DMS53 (cell line): ENCODE results near the gene GPS1.
A peak's percentile ranks its signal among the peaks of the same experiment; 100 is the strongest.

Experiments
- DNase-seq: peaks from one replicate; lab custom pipeline; 2025; lab: John Stamatoyannopoulos, UW

Gene GPS1

DNA sequence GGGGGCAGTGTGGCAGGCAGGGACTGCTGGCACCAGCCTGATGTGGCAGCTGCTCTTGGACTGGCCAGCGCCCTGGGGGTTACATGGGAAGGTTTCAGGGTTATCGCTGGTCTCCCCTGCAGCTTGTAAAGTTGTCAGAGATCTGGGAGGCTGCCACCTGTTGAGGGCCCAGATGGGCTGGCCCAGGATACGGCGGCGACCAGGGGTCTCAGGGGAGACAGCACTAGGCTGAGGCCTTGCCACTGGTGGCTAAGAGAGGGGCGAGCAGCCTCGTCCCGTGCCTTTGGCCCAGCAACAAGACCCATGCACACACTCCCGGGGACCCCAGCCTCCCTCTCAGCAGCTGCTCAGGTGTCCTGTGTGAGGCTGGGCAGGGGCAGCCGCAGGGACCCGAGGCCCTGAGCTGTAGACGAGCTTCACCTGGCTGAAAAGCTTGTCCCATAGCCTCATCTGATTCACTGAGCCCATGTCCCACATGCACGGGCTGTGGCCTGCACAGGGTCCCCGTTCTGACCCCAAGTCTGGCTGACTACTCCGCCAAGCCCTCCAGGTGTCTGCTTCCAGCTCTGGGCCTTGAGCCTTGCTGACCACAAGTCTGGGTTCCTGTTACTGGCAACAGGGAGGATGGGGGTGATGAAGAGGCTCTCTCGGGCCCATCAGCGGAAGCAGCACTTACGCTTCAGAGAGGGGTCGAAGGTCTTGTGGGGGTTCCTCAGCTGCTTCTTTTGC is 7.7 kb downstream of the GPS1 start:
- no peak for DNase-seq

DNA sequence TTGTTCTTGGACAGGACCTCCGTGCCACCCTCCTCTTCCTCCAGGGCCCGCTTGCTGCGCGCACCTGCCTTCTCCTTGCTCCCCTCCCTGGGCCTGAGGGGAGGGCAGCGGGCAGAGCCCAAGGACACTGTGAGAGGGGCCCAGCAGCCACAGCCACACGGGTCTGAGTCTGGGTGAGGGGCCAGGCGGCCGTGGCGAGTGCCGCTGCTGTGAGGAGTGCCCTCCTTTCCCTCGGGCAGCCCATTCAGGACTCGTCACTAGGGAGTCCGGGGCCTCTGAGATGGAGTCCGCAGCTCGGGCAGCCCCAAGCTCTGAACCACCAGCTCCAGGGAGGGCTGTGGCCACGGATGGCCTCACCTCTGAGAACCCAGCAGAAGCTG is 8.3 kb downstream of the GPS1 start:
- no peak for DNase-seq

DNA sequence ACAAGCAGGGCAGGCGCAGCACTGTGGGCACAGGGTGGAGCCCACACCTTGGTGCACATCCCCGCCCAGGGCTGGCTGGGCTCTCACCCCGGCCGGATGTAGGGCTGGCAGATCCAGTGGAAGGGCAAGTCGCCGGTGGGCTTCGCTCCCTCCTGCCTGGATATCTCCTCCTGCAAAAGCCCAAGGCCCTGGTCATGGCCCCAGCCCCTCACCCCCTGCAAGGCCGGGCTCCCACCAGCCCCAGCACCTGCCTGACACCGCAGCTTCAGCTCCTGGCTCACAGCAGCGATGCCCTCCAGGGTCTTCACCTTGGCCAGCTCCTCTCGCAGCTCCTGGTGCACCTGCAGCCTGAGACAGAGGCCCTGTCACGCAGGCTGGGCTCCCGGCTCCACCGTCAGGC is 8.9 kb downstream of the GPS1 start:
- no peak for DNase-seq

DNA sequence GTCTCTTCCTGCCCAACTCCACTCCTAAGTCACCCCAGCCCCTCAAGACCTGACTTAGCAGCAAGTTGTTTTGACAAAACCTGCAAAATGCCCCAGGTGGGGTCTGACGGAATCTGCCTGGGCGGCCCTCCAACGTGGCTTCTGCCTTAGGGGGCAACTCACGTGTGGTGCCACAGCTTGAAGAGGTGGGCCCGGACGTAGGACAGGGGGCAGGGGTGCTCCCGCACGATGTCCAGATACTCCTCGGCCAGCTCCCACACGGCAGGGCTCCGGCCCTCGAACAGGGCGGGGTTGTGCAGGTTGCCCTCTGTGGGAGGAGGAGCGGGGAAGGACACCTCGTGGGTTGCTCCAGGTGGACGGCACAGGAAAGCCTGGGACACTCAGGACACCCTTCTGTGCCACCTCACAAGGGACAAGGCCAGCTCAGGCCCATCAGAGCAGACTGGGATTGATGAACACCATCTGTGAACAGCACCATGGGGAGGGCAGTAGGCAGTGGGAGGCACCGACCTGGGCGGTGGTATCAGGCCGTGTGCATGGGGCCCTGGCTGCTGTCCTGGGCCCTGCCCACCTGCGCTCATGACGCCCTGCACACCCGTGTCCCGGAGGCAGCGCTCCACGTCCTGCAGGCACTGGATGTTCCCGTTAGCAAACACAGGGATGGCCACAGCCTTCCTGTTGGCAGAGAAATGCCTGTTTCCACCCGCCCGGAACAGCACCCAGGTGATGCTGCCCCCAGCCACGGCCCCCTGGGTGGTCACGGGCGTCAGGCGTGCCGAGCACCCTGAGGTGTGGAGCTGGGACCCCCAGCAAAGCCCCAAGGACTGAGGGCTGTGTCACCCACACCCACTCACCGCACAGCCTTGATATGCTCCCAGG is 9.6 kb downstream of the GPS1 start:
- DNase-seq: no peak

DNA sequence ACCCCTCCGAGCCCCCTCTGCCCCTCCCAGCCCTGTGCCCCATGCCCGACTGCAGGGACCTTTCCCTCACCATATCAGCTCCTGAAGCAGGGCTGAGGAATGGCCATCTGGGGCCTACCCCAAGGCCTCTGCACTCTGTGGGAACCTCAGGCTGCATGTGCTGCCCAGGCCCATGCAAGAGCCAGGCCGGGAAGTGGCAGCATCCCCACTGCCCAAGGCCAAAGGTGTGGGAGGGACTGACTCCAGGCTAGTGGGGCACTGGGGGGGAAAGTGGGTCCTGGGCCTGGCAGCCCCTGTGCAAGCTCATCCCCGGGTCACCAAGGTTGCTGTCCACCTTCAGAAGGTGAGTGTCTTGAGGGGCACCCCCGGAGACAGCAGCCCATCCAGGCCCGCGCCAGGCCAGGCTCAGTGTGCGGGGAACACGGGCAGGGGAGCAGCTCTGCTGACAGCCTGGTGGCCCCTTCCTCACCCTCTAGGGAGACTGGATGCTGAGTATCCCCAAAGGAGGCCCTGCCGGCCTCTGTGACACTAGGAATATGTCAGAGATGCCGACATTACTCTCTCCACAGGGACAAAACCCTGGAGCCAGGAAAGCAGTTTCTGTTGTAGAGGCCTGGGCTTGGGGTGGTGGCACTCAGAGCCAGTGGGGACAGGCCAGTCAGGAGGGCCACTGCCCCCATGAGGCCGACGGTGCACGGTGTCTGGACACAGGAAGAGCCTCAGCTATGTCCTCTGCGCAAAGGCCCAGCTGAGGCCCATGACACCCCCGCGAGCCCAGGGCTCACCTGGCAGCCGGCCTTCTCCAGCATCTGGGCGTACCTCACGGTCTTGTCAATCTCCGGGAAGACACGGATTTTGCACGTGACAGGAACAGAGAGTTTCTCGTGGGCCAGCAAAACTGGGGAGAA is 10.6 kb downstream of the GPS1 start:
- DNase-seq: peak; percentile 46

DNA sequence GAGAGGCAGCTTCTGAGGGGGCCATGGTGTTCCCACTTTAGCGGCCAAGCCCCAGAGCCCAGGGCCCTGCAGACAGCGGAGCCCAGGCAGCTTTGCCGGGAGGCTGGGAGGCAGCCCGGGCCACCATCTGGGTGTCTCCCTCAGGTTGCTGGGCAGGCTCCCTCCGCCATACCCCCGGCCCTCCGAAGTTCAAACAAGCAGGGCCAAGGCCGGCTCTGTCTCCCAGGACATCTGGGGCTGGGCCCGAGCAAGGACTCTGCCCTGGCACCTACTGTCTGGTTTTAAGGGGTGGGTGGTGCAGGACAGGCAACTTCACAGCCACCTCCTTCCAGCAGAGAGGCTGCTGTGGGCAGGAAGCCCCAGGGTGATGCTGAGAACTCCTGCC is 11.3 kb downstream of the GPS1 start:
- DNase-seq: no peak

DNA sequence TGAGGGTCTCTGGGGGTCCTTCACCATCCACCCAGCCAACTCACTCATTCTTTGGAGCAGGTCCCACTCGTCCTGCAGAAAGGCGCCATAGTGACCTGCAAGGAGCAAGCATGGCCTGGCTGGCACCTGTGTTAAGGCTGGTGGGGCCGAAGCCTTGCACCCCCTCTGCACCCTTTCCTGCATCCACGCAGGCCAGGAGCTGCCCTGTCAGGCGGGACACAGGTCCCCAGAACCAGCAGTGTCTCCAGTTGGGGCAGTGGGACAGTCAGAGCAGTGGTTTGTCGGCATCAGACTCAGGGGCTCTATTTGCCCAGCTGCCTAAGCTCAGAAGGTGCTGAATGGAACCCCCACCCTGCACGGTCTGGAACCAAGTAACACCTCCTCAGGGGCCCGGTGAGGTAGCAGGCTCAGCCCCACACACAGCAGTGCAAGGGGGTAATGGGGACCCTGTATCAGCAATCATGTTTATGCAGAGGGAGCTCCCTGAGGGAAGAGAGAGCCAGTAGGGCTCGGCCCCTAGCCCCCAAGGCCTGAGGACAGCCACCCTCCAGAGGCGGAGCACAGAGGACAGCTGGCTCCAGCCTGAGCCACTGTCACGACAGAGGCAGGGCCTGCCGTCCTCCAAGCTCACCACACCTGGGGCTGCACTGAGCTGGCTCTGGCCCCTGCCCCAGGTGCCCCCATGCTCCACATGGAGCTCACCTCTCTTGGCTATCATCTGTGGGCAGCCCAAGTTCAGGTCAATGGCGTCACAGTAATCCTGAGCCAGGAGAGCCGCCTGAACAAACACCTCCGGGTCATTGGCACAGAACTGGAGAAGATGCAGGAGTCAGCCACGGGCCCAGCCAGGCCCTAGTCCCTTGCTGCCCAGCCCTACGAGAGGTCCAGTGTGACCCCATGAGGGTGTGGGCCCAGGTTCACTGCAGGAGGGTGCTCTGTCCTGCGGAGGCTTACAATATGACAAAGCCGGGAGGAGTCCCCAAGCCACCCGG is 12.0 kb downstream of the GPS1 start:
- DNase-seq: no peak

DNA sequence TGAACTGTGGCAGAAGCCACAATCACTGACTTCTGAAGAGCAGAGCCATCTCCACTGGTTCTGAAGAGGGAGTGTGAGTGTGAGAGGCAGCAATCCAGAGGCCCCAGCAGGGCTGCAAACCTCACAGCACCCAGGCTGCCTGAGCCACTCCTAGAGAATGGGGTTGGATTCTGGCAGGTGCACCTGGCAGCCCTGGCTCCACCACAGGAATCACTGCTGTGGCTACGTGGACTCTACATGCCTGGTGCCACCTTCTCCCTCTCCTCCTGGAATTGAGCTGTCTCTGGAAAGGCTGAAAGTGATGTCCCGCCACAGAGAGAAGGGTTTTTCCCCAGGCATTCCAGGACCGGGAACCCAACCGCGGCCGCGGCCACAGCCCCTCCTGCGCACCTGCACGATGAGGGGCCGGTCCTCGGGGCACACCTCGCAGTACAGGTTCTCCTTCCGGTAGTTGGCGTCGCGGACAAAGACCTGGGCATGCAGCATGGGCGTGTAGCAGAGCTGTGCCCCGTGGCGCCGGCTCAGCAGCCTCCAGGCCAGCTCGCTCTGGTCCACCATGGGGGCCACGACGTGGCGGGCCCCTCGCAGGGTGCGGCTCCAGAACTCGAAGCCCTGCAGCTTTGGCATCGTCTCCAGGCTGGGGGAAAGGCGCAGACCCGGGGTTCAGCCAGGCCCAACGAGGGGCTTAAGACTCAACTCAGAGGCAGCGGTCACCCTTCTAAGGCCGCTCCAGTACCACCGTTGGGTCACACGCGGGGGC is 12.9 kb downstream of the GPS1 start:
- DNase-seq: peak; percentile 88

DNA sequence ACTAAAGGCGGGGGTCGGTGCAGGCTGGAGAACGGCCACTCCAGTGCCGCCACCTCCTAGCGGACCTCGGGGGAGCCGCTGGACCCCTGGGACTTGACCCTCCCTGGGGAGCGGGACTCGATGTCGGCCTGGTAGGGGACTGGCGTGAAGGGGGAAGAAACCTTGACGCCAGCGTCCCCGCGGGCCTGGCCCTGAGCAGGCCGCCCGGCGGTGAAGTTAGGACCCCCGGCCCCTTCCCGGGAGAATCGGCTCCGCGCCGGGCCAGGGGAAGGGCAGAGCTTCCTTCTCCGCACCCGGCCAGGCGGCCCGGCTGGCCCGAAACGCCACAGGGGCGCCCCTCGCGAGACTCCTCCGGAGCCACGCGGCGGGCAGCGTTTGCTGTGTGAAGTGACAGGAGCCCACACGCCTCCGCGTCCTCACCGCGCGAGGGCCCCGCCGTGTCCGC is 13.5 kb downstream of the GPS1 start:
- peak; percentile 80 for DNase-seq

DNA sequence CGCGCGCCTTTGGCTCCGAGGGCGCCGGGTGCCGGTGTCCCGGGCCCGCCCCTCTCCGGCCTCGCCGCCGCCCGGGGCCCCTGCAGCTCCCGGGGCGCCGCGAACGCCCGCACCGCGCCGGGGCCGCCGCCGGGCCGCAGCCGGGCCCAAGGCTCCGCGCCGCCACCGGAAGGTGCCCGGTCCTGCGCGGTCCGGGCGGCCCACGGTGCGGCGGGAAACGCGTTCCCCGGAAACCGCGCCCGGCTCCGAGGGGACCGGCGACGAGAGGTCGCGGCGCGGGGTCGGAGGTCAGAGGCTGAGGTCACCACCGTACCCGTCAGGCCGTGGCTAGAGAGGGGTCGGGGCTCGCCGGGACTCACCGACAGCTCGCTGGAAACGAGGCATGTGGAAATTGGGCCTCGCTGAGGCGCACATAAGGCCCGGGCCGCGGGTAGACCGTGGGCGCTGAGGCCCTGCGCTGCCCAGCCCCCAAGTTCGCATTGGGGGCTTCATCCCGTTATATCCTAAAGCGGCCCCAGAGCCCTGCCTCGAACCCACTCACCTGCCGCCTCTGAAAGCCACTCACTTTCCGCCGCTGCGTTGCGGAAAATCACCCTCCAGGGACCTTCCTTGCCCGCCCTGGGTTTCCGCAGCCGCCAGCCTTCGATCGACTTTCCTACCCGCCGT is 14.1 kb downstream of the GPS1 start, which contains the start of gene DUS1L:
DUS1L (minus strand) TSS at position 167 of the 666 bp plus-strand sequence. CDS start 745 bp downstream, outside the sequence.
- DNase-seq: peak; percentile 84

DNA sequence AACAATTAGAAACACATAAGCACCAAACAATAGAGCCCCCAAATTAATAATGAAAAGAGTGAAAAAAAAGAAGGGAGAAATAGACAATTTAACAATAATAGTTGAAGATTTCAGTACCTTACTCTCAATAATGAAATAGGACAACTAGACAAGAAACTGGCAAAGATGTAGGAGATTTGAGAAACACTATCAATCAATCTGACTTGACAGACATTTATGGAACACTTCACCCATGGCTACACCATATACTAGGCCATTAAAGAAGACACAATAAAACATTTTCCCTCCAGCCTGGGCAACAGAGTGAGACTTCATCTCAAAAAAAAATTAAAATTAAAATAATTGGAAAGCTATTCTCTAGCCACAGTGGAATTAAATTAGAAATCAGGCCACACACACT is 18.9 kb downstream of the GPS1 start:
- DNase-seq: no peak

DNA sequence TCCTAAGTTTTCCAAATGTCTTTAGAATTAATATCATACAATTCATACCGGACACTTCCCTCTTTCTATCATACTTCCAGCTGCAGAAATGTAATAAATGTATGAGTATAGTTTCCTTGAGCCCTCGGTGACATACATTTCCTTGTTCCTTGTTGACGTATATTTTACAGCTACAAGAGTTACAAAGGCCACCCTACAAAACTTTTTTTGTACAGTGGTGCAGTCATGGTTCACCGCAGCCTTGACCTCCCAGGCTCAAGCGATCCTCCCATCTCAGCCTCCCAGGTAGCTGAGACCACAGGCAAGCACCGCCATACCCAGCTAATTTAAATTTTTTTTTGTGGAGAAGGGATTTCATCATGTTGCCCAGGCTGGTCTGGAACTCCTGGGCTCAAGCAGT is 21.1 kb downstream of the GPS1 start:
- no peak for DNase-seq

DNA sequence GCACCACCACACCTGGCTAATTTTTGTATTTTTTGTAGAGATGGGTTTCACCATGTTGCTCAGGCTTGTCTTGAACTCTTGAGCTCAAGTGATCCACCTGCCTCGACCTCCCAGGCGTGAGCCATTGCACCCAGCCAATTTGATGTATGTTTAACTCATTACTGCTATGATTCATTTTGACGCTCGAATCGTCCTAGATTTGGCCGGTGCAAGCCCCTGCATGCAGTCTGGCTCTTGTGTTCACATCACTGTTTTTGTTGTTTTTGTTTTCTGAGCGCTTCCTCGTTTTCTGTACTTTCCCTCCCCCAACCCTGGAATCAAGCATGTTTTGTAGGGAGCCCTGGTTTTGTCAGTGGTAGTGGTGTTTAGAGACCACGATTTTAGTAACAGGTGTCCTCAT is 21.7 kb downstream of the GPS1 start:
- no peak for DNase-seq

DNA sequence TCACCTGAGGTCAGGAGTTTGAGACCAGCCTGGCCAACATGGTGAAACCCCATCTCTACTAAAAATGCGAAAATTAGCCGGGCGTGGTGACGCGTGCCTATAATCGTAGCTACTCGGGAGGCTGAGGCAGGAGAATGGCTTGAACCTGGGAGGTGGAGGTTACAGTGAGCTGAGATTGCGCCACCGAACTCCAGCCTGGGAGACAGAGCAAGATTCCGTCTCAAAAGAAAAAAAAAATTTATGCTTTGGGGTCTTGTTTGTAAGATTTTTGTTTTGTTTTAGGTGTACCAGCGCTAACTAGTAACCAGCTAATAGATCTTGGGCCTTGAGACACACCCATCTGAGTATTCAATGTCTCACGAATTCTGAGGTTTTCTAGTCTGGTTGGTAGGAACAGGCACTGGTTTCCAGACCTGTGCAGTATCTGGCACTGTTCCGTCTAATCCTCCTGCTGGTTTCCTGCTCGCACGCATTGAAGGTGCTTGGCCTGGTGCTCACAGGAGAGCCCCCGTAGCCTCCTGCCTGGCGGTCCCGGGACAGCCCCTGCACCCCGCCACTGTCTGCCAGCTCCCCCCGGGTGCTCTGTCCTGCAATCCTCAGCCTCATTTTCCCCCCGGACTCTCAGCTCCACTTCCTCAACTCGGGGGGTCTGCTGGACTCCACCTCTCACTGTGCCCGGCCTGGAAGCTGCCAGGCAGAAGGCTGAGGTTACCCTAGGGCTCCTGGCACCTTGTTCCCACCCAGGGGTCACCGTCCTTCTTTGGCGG is 24.5 kb downstream of the GPS1 start:
- DNase-seq: no peak

DNA sequence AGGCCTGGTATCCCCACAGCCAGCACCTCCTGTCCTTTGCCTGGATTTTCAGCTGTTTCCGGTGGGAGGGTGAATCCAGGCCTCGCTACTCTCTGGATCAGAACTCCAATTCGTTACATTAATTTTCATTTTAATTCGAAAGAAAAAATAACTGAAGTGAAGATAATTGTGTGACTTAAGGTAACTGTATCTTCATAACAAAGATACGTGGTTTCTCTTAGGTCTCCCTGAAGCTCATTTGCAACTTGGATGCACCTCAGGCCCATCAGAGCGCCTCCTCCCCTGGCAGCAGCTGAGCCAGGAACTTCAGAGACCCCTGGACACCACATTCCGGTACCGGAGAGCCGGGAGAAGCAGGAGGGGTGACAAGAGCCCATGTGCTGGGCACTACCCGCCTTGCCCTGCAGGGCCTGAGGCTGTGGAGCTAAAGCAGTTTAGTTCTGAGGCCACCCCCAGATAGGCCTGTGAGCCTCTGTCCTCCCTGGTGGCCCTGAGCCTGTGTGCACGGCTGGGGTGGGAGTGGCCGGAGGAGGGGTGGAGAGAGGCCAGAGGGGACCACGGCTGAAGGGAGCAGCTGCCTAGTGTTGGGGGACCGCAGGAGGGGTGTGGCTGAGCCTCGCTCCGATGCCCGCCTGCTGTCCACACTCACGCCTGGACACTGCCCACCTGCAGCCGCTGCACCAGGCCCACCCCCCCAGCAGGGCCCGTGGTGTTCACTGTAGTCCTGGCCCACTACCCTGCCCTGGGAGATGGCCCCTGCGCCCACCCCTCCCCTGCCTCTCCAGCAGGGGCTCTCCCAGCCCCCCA is 25.3 kb downstream of the GPS1 start:
- no peak for DNase-seq

DNA sequence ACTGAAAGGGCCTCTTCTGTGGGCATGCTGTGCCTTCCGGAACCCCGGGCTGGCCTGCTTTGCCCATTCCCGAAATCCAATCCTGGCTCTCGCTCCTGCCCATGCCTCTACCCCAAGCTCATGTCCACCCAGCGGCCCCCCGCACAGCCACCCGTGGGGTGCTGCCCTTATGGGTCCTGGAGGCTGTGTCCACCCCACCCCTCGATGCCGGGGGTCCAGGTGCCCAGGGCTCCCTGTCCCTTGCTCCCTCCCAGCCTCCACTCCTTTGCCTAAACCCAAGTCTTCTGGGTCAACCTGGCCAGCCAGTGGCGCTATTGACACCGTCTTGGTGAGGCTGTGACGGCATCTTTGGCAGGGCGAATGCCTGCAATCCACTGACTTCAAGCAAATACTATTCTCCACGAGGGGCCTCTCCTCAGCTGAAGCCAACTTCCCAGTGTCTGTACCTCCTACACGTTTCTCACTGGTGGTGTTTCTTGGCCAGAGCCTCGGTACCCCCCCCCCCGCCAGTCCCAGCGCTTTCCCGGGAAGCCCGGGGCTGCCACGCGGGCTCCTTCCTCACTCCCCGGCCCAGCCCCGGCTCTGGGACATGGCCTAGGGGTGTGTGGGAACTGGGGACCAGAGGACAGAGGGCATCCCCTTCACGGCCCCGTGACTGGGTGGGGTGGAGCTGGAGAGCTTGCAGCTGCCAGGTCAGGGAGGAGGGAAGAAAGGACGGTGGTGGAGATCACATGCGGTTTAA is 26.1 kb downstream of the GPS1 start:
- no peak for DNase-seq

DNA sequence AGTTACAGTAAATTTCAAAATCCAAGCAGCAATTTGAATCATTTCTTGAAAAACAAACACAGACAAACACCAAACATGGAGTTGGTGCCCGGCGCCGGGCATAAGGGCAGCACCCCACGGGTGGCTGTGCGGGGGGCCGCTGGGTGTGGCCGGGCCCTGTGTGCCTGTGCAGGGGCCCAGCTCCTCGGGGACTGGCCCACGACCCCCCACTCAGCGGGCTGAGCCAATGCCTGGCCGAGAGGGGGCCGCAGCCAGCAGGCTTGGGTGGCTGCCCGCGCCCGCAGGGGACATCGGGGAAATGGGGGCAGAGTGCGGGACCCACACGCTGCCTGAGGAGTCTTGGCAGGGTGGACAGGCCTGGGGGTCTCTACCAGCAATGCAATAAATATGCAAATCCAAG is 26.7 kb downstream of the GPS1 start:
- DNase-seq: no peak
